HG02885 (cell line): Measurements from ENCODE around the gene MYOF.
"Not testable (repeated sequence)": the region's sequence is repeated elsewhere in the genome, so short reads cannot be mapped to it uniquely, and the experiment has no call there.

Source experiments
- ATAC-seq: cut with Tn5 transposase; IDR thresholded peaks from one replicate; pipeline ENCODE4 v1.9.1; 2021; ENCODE audit warnings: mild to moderate bottlenecking; ENCODE audit not compliant: unreplicated experiment, poor library complexity

Gene MYOF

GRCh38 chr10:93319096-93319495 lies 163.0 kb downstream of the MYOF start:
- no peak for ATAC-seq

GRCh38 chr10:93315246-93315645 lies 166.9 kb downstream of the MYOF start:
- no peak for ATAC-seq

- ATAC-seq: not testable (repeated sequence)
These were observed 167.5 kb downstream of the MYOF start for GRCh38 chr10:93314656-93315055.

- ATAC-seq: no peak
These were observed 168.3 kb downstream of the MYOF start for GRCh38 chr10:93313798-93314197.

GRCh38 chr10:93309062-93309461 lies 173.1 kb downstream of the MYOF start:
- no peak for ATAC-seq

GRCh38 chr10:93305122-93305521 lies 177.0 kb downstream of the MYOF start:
- no peak for ATAC-seq

- no peak for ATAC-seq
These were observed 181.2 kb downstream of the MYOF start for GRCh38 chr10:93300981-93301380.

GRCh38 chr10:93300288-93300917 lies 181.7 kb downstream of the MYOF start:
- ATAC-seq: no peak

GRCh38 chr10:93299606-93300287 lies 182.4 kb downstream of the MYOF start:
- ATAC-seq: no peak

GRCh38 chr10:93299195-93299594 lies 182.9 kb downstream of the MYOF start:
- no peak for ATAC-seq

- ATAC-seq: no peak
These were observed 186.0 kb downstream of the MYOF start for GRCh38 chr10:93296151-93296550.

- no peak for ATAC-seq
These were observed 188.1 kb downstream of the MYOF start for GRCh38 chr10:93293999-93294398.

- no peak for ATAC-seq
These were observed 191.3 kb downstream of the MYOF start for GRCh38 chr10:93290661-93291354.

GRCh38 chr10:93288679-93289634 lies 193.2 kb downstream of the MYOF start:
- ATAC-seq: no peak

GRCh38 chr10:93287775-93288174 lies 194.4 kb downstream of the MYOF start:
- no peak for ATAC-seq

GRCh38 chr10:93284246-93284645 lies 197.9 kb downstream of the MYOF start:
- not testable (repeated sequence) for ATAC-seq

GRCh38 chr10:93281367-93281720 lies 200.8 kb downstream of the MYOF start:
- no peak for ATAC-seq

- ATAC-seq: no peak
These were observed 201.3 kb downstream of the MYOF start for GRCh38 chr10:93280699-93281366.

- no peak for ATAC-seq
These were observed 201.9 kb downstream of the MYOF start for GRCh38 chr10:93280121-93280698.

GRCh38 chr10:93277360-93277759 lies 204.8 kb downstream of the MYOF start:
- no peak for ATAC-seq
